Bronchial epithelial cell (primary cell): ENCODE data around the gene RBPMS2. TPM values are rescaled to one million over a fixed set of nuclear protein-coding genes. Genes with fewer than 3 reads are reported as not detected.
"Not testable (repeated sequence)": the region's sequence is repeated elsewhere in the genome, so short reads cannot be mapped to it uniquely, and the experiment has no call there.

Experiments
- DNase-seq: peaks from one replicate; pipeline ENCODE4 v3.0.0-alpha.2; 2010; ENCODE audit warnings: low read depth
- FAIRE-seq: peaks from 2 replicates; lab custom pipeline; 2011; peaks lifted over from hg19 to GRCh38; lab: Jason Lieb, UNC
- H3K27me3 ChIP-seq: 2 replicates; pipeline ENCODE4 v1.5.1; 2011; ENCODE audit warnings: low read length; ENCODE audit not compliant: control insufficient read depth, insufficient read depth
- H3K36me3 ChIP-seq: 2 replicates; pipeline ENCODE4 v1.5.1; 2011; ENCODE audit warnings: low read length; ENCODE audit not compliant: control insufficient read depth, insufficient read depth
- H3K4me3 ChIP-seq: 2 replicates; pipeline ENCODE4 v1.5.1; 2011; ENCODE audit warnings: mild to moderate bottlenecking, low read depth, low read length, control low read depth
- total RNA-seq: library from RNA; depleted of rRNA; stranded (reverse); fragments of >200 nt; gene quantifications from 2 replicates; pipeline ENCODE4 v1.2.1, GENCODE V29; 2014
- TF ChIP-seq, protein P1 (sequence below): IDR thresholded peaks from 2 replicates; pipeline ENCODE4 v1.5.1; 2011; ENCODE audit warnings: mild to moderate bottlenecking, moderate library complexity, low read length, control low read depth, inconsistent platforms; ENCODE audit not compliant: insufficient read depth, severe bottlenecking

RBPMS2 gene
- total RNA-seq, 1 donor from 2014 or later = not detected

GRCh38 chr15:64806509-64806908 lies 31.1 kb upstream of the RBPMS2 start:
- DNase-seq (no peak), FAIRE-seq (no peak)
- TF ChIP-seq, protein P1, sequence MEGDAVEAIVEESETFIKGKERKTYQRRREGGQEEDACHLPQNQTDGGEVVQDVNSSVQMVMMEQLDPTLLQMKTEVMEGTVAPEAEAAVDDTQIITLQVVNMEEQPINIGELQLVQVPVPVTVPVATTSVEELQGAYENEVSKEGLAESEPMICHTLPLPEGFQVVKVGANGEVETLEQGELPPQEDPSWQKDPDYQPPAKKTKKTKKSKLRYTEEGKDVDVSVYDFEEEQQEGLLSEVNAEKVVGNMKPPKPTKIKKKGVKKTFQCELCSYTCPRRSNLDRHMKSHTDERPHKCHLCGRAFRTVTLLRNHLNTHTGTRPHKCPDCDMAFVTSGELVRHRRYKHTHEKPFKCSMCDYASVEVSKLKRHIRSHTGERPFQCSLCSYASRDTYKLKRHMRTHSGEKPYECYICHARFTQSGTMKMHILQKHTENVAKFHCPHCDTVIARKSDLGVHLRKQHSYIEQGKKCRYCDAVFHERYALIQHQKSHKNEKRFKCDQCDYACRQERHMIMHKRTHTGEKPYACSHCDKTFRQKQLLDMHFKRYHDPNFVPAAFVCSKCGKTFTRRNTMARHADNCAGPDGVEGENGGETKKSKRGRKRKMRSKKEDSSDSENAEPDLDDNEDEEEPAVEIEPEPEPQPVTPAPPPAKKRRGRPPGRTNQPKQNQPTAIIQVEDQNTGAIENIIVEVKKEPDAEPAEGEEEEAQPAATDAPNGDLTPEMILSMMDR = no peak
- no peaks in the 10 kb centered on the region for H3K27me3 ChIP-seq
- H3K4me3 ChIP-seq = no peak overlapping the region
- H3K36me3 ChIP-seq = no peaks in the 10 kb centered on the region

DNA sequence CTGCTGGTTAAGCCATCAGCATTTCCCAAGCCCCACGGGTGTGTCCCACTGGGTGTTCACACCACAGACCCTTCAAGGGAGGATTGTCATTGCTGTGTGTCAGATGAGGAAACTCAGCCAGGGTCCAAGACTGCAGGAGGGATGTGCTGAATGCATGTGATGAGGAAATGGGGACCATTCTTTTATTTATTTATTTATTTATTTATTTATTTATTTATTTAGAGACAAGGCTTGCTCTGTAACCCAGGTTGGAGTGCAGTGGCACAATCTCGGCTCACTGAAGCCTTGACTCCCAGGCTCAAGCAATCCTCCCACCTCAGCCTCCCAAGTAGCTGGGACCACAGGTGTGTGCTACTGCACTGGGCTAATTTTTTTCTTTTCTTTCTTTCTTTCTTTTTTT lies 29.2 kb upstream of the RBPMS2 start:
- no peak for FAIRE-seq
- TF ChIP-seq, protein P1 = no peak
- DNase-seq = no peak
- H3K27me3 ChIP-seq = no peaks in the 10 kb centered on the region
- H3K36me3 ChIP-seq = no peaks in the 10 kb centered on the region
- H3K4me3 ChIP-seq = no peak overlapping the region

- FAIRE-seq = no peak
- no peak overlapping the region for H3K4me3 ChIP-seq
- TF ChIP-seq, protein P1 = no peak
These were observed 28.1 kb upstream of the RBPMS2 start for GRCh38 chr15:64803526-64803925.

GRCh38 chr15:64800476-64800875 lies 25.1 kb upstream of the RBPMS2 start:
- no peak for FAIRE-seq
- Histone ChIP-seq H3K27me3 (no peaks in the 10 kb centered on the region), H3K4me3 (no peak overlapping the region), H3K36me3 (no peaks in the 10 kb centered on the region)
- DNase-seq = no peak
- TF ChIP-seq, protein P1 = no peak

More at GRCh38 chr15:64803526-64803925, 28.1 kb upstream of the RBPMS2 start:
- no peak for DNase-seq
- Histone ChIP-seq H3K27me3 (no peaks in the 10 kb centered on the region), H3K36me3 (no peaks in the 10 kb centered on the region)

DNA sequence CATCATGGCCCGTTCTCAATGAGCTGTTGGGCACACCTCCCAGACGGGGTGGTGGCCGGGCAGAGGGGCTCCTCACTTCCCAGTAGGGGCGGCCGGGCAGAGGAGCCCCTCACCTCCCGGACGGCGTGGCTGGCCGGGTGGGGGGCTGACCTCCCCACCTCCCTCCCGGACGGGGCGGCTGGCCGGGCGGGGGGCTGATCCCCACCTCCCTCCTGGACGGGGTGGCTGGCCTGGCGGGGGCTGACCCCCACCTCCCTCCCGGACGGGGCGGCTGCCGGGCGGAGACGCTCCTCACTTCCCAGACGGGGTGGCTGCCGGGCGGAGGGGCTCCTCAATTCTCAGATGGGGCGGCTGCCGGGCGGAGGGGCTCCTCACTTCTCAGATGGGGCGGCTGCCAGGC lies 23.5 kb upstream of the RBPMS2 start:
- DNase-seq, H3K36me3 ChIP-seq: not testable (repeated sequence)

DNA sequence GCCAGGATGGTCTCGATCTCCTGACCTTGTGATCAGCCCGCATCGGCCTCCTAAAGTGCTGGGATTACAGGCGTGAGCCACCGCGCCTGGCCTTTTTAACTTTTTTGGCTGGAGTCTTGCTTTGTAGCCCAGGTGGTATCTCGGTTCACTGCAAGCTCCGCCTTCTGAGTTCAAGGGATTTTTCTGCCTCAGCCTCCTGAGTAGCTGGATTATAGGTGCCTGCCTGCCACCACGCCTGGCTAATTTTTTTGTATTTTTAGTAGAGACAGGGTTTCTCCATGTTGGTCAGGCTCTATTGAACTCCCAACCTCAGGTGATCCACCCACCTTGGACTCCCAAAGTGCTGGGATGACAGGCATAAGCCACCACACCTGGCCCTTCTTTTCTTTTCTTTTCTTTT lies 20.5 kb upstream of the RBPMS2 start:
- FAIRE-seq, DNase-seq, H3K36me3 ChIP-seq, H3K4me3 ChIP-seq, H3K27me3 ChIP-seq: not testable (repeated sequence)

More for the DNA sequence above, 23.5 kb upstream of the RBPMS2 start:
- H3K4me3 ChIP-seq, FAIRE-seq, H3K27me3 ChIP-seq: not testable (repeated sequence)

- not testable (repeated sequence) for DNase-seq, FAIRE-seq
These were observed 19.9 kb upstream of the RBPMS2 start for GRCh38 chr15:64795299-64795698.

More at GRCh38 chr15:64795299-64795698, 19.9 kb upstream of the RBPMS2 start:
- not testable (repeated sequence) for H3K27me3 ChIP-seq, H3K4me3 ChIP-seq, H3K36me3 ChIP-seq
